T-helper 1 cell treated with Interleukin-12 subunit alpha and Interleukin-12 subunit beta and Interleukin-4 antibody, amounts not matched to agents 30 ng/mL and 1 ng/mL, for 36 hours (primary cell): ENCODE measurements around the gene LHFPL6. TPM values are rescaled to one million over a fixed set of nuclear protein-coding genes. Genes with fewer than 3 reads are reported as not detected.

Experiments used
- intact Hi-C: fragments of 100-400 bp; cut with micrococcal nuclease; formaldehyde crosslinking; loops from one replicate; pipeline ENCODE4 v1.15.1; 2024
- total RNA-seq: library from RNA; stranded (reverse); gene quantifications from 2 replicates; pipeline ENCODE4 v1.2.3, GENCODE V29; 2022

LHFPL6 gene
- total RNA-seq, 1 donor from 2014 or later = 1.2 TPM

GRCh38 chr13:39417643-39418042, 185.3 kb downstream of the LHFPL6 start:
- intact Hi-C loops = loop anchor here (5.0 kb wide), 1 partner anchor 195 kb away; no protein-coding TSS in a partner anchor

GRCh38 chr13:39417131-39417530, 185.9 kb downstream of the LHFPL6 start:
- intact Hi-C loops = loop anchor here (5.0 kb wide), 1 partner anchor 195 kb away; no protein-coding TSS in a partner anchor

GRCh38 chr13:39415008-39415802, 187.8 kb downstream of the LHFPL6 start:
- intact Hi-C loops = loop anchor here (5.0 kb wide), 1 partner anchor 197 kb away; no protein-coding TSS in a partner anchor

DNA sequence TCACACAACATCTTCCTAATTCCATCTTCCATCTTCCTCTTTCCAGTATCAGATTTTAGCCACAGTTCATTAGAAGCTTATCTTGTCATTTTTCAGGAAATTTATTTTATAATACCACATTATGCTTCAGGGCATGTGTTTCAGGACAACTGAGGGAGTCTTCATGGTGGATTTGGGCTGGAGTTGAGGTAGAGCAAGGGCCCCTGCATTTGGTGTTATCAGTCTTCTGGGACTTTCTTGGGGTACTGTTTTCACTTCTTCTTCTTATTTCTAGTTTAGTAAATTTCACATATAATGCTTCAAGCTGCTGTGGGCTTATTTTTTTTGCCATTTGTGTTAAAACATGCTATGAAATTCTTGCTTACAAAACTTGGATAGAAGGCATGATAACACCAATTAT, 188.7 kb downstream of the LHFPL6 start:
- intact Hi-C loops = no loop called here

GRCh38 chr13:39411511-39411910, 191.5 kb downstream of the LHFPL6 start:
- intact Hi-C loops = no loop called here

DNA sequence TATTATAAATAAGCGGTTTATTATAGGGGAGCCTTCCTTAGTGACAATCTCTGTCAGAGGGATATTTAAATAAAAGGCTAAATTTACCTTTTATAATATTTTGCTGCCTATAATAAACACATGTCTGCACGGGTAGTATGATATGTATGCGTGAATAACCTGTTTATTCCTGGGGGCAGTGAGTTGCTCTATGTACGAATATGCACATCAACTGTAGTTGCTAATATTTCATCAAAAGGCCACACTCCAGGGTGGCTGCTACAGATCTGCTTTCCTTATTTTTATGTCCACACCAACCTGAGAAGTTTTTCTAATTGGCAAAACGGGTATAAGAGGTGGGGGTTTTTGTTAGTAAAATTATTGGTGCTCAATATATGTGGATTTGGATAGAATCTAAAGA, 192.0 kb downstream of the LHFPL6 start:
- intact Hi-C loops = no loop called here

GRCh38 chr13:39410096-39410901, 192.7 kb downstream of the LHFPL6 start:
- intact Hi-C loops = no loop called here

- intact Hi-C loops = no loop called here
Measured at GRCh38 chr13:39408512-39408911, 194.5 kb downstream of the LHFPL6 start.

- intact Hi-C loops = no loop called here
Measured at GRCh38 chr13:39407786-39408185, 195.2 kb downstream of the LHFPL6 start.

- intact Hi-C loops = no loop called here
Measured at GRCh38 chr13:39407138-39407537, 195.9 kb downstream of the LHFPL6 start.

DNA sequence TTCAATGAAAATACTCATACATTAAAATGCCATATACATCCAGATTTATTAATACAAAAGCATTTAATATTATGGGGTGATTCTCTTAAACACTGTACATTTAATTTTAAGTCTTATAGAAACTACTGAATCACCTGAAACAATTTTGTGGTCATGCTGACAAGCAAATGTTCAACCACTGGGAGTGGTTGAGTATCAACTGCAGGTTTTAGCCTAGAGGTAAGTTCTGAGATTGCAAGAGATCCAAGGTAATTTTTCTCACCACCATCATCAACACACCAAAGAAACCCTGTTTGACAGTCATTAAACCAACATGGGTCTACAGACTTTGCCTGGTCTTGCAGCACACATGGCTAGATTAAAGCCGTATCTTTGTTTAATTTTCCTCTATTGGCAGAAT, 196.3 kb downstream of the LHFPL6 start:
- intact Hi-C loops = no loop called here

DNA sequence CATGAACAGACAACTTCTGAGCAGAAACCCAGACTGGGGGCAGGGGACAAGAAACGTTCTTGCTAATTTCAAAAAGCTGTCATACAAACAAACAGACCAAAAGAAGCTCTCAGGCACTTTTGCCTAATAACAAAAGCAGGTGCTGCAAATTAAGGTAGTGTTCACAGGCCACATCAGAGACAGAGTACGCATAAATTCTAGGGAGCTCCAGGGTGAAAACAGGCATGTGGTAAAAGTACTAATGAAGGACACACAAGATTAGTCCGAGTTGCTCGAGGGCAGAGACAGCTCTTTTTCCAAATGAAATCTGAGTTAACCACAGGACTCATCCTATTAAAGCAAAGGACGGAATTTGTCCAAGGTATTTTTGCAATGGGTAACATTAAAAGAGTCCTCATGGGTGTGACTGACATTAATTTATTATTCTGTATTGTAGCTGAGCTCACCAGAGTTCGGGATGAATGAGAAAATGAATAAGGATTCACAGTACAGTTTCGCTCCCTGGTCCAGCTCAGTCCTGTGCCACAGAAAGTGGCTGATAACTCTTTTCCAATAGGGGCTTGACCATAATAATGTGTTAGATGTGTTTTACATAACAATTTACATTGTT, 197.3 kb downstream of the LHFPL6 start:
- intact Hi-C loops = no loop called here

- intact Hi-C loops = no loop called here
Measured at GRCh38 chr13:39405107-39405506, 197.9 kb downstream of the LHFPL6 start.

DNA sequence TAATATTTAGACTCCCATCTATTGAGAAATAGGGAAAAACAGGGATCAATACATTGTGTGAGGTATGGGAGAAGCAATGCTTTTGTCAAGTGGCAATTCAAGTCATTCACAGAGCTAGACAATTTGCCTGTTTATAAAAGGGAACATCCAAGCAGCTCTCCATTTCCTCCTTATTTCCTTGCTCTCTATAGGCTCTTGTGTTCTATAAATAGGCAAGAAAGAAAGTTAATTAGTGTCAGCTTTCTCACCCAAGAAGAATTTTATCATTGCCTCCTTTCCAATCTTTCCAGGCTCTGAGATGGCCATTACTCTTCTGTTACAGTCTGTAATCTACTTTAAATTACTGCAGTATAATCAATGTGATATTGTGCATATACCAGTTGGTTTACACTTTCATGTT, 199.9 kb downstream of the LHFPL6 start:
- intact Hi-C loops = no loop called here

- intact Hi-C loops = no loop called here
Measured at GRCh38 chr13:39402221-39402970, 200.6 kb downstream of the LHFPL6 start.

GRCh38 chr13:39401756-39402155, 201.2 kb downstream of the LHFPL6 start:
- intact Hi-C loops = no loop called here

GRCh38 chr13:39401046-39401705, 201.8 kb downstream of the LHFPL6 start:
- intact Hi-C loops = no loop called here

GRCh38 chr13:39399102-39399501, 203.9 kb downstream of the LHFPL6 start:
- intact Hi-C loops = no loop called here

- intact Hi-C loops = no loop called here
Measured at GRCh38 chr13:39397896-39398265, 205.1 kb downstream of the LHFPL6 start.

GRCh38 chr13:39397226-39397895, 205.6 kb downstream of the LHFPL6 start:
- intact Hi-C loops = no loop called here
